Naive thymus-derived CD4-positive, alpha-beta T cell (primary cell): ENCODE data around the gene NAV1. TPM values are rescaled to one million over a fixed set of nuclear protein-coding genes. Genes with fewer than 3 reads are reported as not detected.

Experiments used
- ATAC-seq: fragments of 150-1000 bp; cut with Tn5 transposase; 2 replicates; pipeline ENCODE4 v1.10.0; 2021; ENCODE audit warnings: mild to moderate bottlenecking, moderate library complexity
- CTCF ChIA-PET: fragments of 350-600 bp; sonication (Branson Sonifier 250); formaldehyde crosslinking; loops from one replicate; lab custom pipeline; 2021; ENCODE audit warnings: antibody characterized with exemption; lab: Charles Lee
- POLR2A ChIA-PET: fragments of 350-600 bp; sonication (Branson Sonifier 250); formaldehyde crosslinking; loops from one replicate; lab custom pipeline; 2021; ENCODE audit warnings: antibody characterized with exemption, inconsistent platforms; lab: Charles Lee
- DNase-seq, 9 donors: peaks; one replicate each; pipeline versions ENCODE4 v3.0.0 to v3.0.0-alpha.2; 2020 to 2022; ENCODE audit warnings: mixed read lengths in 1 of 9
- H3K27ac ChIP-seq: one replicate; pipeline ENCODE4 v1.7.0; 2013; ENCODE audit warnings: mild to moderate bottlenecking, low read depth, low read length, moderate library complexity
- H3K27me3 ChIP-seq, 2 donors: one replicate each; pipeline ENCODE4 v1.7.0; 2013; ENCODE audit warnings: low read length in 2 of 2, mild to moderate bottlenecking in 2 of 2, moderate library complexity in 2 of 2; ENCODE audit not compliant: control insufficient read depth in 2 of 2, insufficient read depth in 2 of 2
- H3K36me3 ChIP-seq, 3 experiments: 1 replicate in 2 of 3; 2 replicates in 1 of 3; pipeline ENCODE4 v1.7.0; 2013; ENCODE audit warnings: low read length in 3 of 3, mild to moderate bottlenecking in 3 of 3, moderate library complexity in 1 of 3; ENCODE audit not compliant: insufficient read depth in 3 of 3, control insufficient read depth in 2 of 3
- H3K4me1 ChIP-seq, 2 donors: one replicate each; pipeline ENCODE4 v1.7.0; 2013; ENCODE audit warnings: low read length in 2 of 2, mild to moderate bottlenecking in 2 of 2, moderate library complexity in 1 of 2; ENCODE audit not compliant: control insufficient read depth in 2 of 2, insufficient read depth in 2 of 2
- H3K4me3 ChIP-seq: 2 replicates; pipeline ENCODE4 v1.7.0; 2013; ENCODE audit warnings: mild to moderate bottlenecking, low read length
- H3K9me3 ChIP-seq, 3 experiments: 1 replicate in 2 of 3; 2 replicates in 1 of 3; pipeline ENCODE4 v1.7.0; 2013; ENCODE audit warnings: low read length in 3 of 3; ENCODE audit not compliant: control insufficient read depth in 2 of 3
- H3K27ac Mint-ChIP-seq, 9 donors: one replicate each; pipeline ENCODE4 v1.8.0; 2020 to 2022; ENCODE audit warnings: mixed read lengths in 9 of 9, mild to moderate bottlenecking in 8 of 9, moderate library complexity in 5 of 9, inconsistent platforms in 2 of 9
- H3K27me3 Mint-ChIP-seq, 5 donors: one replicate each; pipeline ENCODE4 v1.8.0; 2021 to 2022; ENCODE audit warnings: mixed read lengths in 5 of 5, mild to moderate bottlenecking in 1 of 5
- H3K36me3 Mint-ChIP-seq, 5 donors: one replicate each; pipeline ENCODE4 v1.8.0; 2020 to 2022; ENCODE audit warnings: mixed read lengths in 5 of 5, mild to moderate bottlenecking in 3 of 5, inconsistent platforms in 1 of 5
- H3K4me1 Mint-ChIP-seq, 7 donors: one replicate each; pipeline ENCODE4 v1.8.0; 2020 to 2022; ENCODE audit warnings: mixed read lengths in 7 of 7, mild to moderate bottlenecking in 3 of 7, inconsistent platforms in 1 of 7
- H3K4me3 Mint-ChIP-seq, 10 donors: one replicate each; pipeline ENCODE4 v1.8.0; 2020 to 2022; ENCODE audit warnings: mild to moderate bottlenecking in 10 of 10, mixed read lengths in 10 of 10, moderate library complexity in 6 of 10, inconsistent platforms in 2 of 10
- H3K9me3 Mint-ChIP-seq, 11 donors: one replicate each; pipeline ENCODE4 v1.8.0; 2020 to 2022; ENCODE audit warnings: mixed read lengths in 11 of 11, mild to moderate bottlenecking in 4 of 11, inconsistent platforms in 1 of 11, moderate library complexity in 1 of 11
- intact Hi-C, 2 donors: fragments of 100-400 bp; cut with micrococcal nuclease; formaldehyde crosslinking; loops; one replicate each; pipeline ENCODE4 v1.15.1; 2023
- polyA plus RNA-seq, 2 donors: library from polyadenylated mRNA; unstranded; fragments of 300-500 nt; fragmentation: Illumina TruSeq; gene quantifications; one replicate each; pipeline ENCODE4 v1.2.3, GENCODE V29; 2021
- total RNA-seq, 6 experiments: library from RNA in 5 of 6; stranded (reverse) in 5 of 6; gene quantifications; 1 replicate in 5 of 6; 2 replicates in 1 of 6; pipeline ENCODE4 v1.2.3 and lab custom pipeline; 2021 to 2026

Gene NAV1
- total and polyA plus RNA-seq, 7 experiments from 2014 or later: 0.18 to 10.8 (median 2.6) TPM

GRCh38 chr1:201585093-201585483 is 46.2 kb downstream of the NAV1 start:
- no peak overlapping the region for H3K4me3 Mint-ChIP-seq
- H3K9me3 ChIP-seq: no peaks in the 10 kb centered on the region
- H3K27ac Mint-ChIP-seq: no peak overlapping the region
- no peaks in the 10 kb centered on the region for H3K27me3 ChIP-seq
- intact Hi-C loops: no loop called here
- no peaks in the 10 kb centered on the region for H3K9me3 Mint-ChIP-seq
- no peaks in the 10 kb centered on the region for H3K36me3 ChIP-seq
- no peaks in the 10 kb centered on the region for H3K4me1 ChIP-seq
- no peak overlapping the region for H3K27ac ChIP-seq
- CTCF ChIA-PET: no interaction called here
- H3K36me3 Mint-ChIP-seq: no peaks in the 10 kb centered on the region
- POLR2A ChIA-PET: no interaction called here
- ATAC-seq (peak; percentile 22), DNase-seq (no peak)
- no peak overlapping the region for H3K4me3 ChIP-seq
- no peaks in the 10 kb centered on the region for H3K4me1 Mint-ChIP-seq
- peaks cover 5 to 24% (median 10%) of the 10 kb centered on the region in 5 donors for H3K27me3 Mint-ChIP-seq

DNA sequence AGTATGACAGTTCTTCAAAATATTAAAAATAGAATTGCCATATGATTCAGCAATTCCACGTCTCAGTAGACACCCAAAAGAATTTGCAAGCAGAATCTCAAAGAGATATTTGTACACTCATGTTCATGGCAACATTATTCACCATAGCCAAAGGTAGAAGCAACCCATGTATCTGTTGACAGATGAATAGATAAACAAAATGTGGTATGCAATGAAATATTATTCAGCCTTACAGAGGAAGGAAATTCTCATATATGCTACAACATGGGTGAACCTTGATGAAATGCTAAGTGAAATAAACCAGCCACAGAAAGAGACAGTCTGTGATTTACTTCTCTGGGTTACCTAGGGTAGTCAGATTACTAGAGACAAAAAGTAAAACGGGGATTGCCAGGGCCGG is 47.0 kb downstream of the NAV1 start:
- ChIA-PET CTCF (no interaction called here), POLR2A (no interaction called here)
- no peak overlapping the region for H3K4me3 ChIP-seq
- no peaks in the 10 kb centered on the region for H3K36me3 ChIP-seq
- H3K27ac Mint-ChIP-seq: no peak overlapping the region
- H3K4me1 Mint-ChIP-seq: peaks cover 0 to 1% (median 0%) of the 10 kb centered on the region in 7 donors
- H3K4me1 ChIP-seq: no peaks in the 10 kb centered on the region
- no peak overlapping the region for H3K27ac ChIP-seq
- H3K4me3 Mint-ChIP-seq: no peak overlapping the region
- no peaks in the 10 kb centered on the region for H3K27me3 ChIP-seq
- H3K36me3 Mint-ChIP-seq: no peaks in the 10 kb centered on the region
- intact Hi-C loops: no loop called here
- H3K27me3 Mint-ChIP-seq: peaks cover 2 to 24% (median 7%) of the 10 kb centered on the region in 5 donors
- DNase-seq (no peak), ATAC-seq (no peak)
- no peaks in the 10 kb centered on the region for H3K9me3 Mint-ChIP-seq
- no peaks in the 10 kb centered on the region for H3K9me3 ChIP-seq

GRCh38 chr1:201586806-201587205 is 47.9 kb downstream of the NAV1 start:
- no peaks in the 10 kb centered on the region for H3K9me3 ChIP-seq
- H3K4me3 ChIP-seq: no peak overlapping the region
- intact Hi-C loops: no loop called here
- POLR2A ChIA-PET: no interaction called here
- CTCF ChIA-PET: no interaction called here
- DNase-seq (no peak), ATAC-seq (no peak)
- no peak overlapping the region for H3K27ac ChIP-seq
- Mint-ChIP-seq H3K4me3 (no peak overlapping the region), H3K4me1 (peaks cover 0 to 2% (median 0%) of the 10 kb centered on the region in 7 donors), H3K27me3 (peaks cover 0 to 24% (median 6%) of the 10 kb centered on the region in 5 donors), H3K9me3 (no peaks in the 10 kb centered on the region), H3K27ac (no peak overlapping the region), H3K36me3 (no peaks in the 10 kb centered on the region)
- no peaks in the 10 kb centered on the region for H3K36me3 ChIP-seq
- no peaks in the 10 kb centered on the region for H3K4me1 ChIP-seq
- H3K27me3 ChIP-seq: no peaks in the 10 kb centered on the region

DNA sequence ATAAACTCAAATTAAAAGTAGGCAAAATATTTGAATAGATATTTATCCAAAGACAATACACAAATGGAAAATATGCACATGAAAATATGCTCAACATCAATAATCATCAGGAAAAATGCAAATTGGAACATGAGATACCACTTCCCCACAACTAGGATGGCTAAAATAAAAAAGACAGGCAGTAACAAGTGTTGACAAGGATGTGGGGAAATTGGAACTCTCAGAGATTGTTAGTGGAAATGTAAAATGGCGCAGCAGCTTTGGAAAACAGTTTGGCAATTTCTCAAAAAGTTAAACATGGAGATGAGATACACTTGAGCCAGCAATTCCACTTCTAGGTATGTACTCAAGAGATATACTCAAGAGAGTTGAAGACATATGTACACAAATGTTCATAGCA is 48.8 kb downstream of the NAV1 start:
- intact Hi-C loops: no loop called here
- Histone ChIP-seq H3K36me3 (no peaks in the 10 kb centered on the region), H3K4me1 (no peaks in the 10 kb centered on the region), H3K4me3 (no peak overlapping the region), H3K9me3 (no peaks in the 10 kb centered on the region), H3K27ac (no peak overlapping the region), H3K27me3 (no peaks in the 10 kb centered on the region)
- H3K9me3 Mint-ChIP-seq: peaks cover 0 to 2% (median 0%) of the 10 kb centered on the region in 11 donors
- peaks cover 0 to 4% (median 0%) of the 10 kb centered on the region in 5 donors for H3K36me3 Mint-ChIP-seq
- DNase-seq: no peak
- H3K4me1 Mint-ChIP-seq: peaks cover 0 to 2% (median 0%) of the 10 kb centered on the region in 7 donors
- no peak for ATAC-seq
- no peak overlapping the region for H3K27ac Mint-ChIP-seq
- POLR2A ChIA-PET: no interaction called here
- CTCF ChIA-PET: no interaction called here
- no peak overlapping the region for H3K4me3 Mint-ChIP-seq
- peaks cover 0 to 24% (median 6%) of the 10 kb centered on the region in 5 donors for H3K27me3 Mint-ChIP-seq

Other genes with a start within 250 kb of the NAV1 start
- gene TNNT2, start 161.4 kb upstream of the NAV1 start, total RNA-seq: not detected
- gene TNNT2, start 161.4 kb upstream of the NAV1 start, polyA plus RNA-seq: not detected
- gene LAD1, start 139.8 kb upstream of the NAV1 start, total RNA-seq: under 1 TPM in 1 of 5 experiments, not detected in 4; 0.89 TPM
- gene LAD1, start 139.8 kb upstream of the NAV1 start, polyA plus RNA-seq: not detected
- not detected for gene TNNI1, start 117.4 kb upstream of the NAV1 start, total RNA-seq
- not detected for gene TNNI1, start 117.4 kb upstream of the NAV1 start, polyA plus RNA-seq
- gene PHLDA3, start 69.9 kb upstream of the NAV1 start, total RNA-seq: 10 to 100 TPM in 1 of 5 experiments, 1 to 10 TPM in 2, under 1 TPM in 2; 0.19 to 22.4 (median 1.1) TPM
- under 1 TPM in 1 of 2 donors, not detected in 1; 0.13 TPM for gene PHLDA3, start 69.9 kb upstream of the NAV1 start, polyA plus RNA-seq
- 10 to 100 TPM; 24.2 to 83.1 (median 37.7) TPM for gene CSRP1, start 32.0 kb upstream of the NAV1 start, total RNA-seq
- 10 to 100 TPM; 43.6 to 52.0 TPM for gene CSRP1, start 32.0 kb upstream of the NAV1 start, polyA plus RNA-seq